Uterus (tissue), 4 donors: ENCODE data around the gene TOE1. TPM values are rescaled to one million over a fixed set of nuclear protein-coding genes. Genes with fewer than 3 reads are reported as not detected.

Experiments used
- DNase-seq, 2 donors: peaks; one replicate each; pipeline ENCODE4 v3.0.0-alpha.2; 2019 to 2020
- H3K27ac ChIP-seq, 2 donors: fragments of 200-600 bp; sonication (generic); 1 replicate in 1 of 2; 2 replicates in 1 of 2; pipeline ENCODE4 v1.5.1; 2016 to 2018
- H3K27me3 ChIP-seq, 2 donors: fragments of 200-600 bp; sonication (generic); one replicate each; pipeline ENCODE4 v1.5.1; 2018 to 2019; ENCODE audit warnings: control low read depth in 1 of 2
- H3K36me3 ChIP-seq, 2 donors: fragments of 200-600 bp; sonication (generic); one replicate each; pipeline ENCODE4 v1.5.1; 2019; ENCODE audit warnings: control low read depth in 1 of 2
- H3K4me1 ChIP-seq, 2 donors: fragments of 200-600 bp; sonication (generic); one replicate each; pipeline ENCODE4 v1.5.1; 2018 to 2019; ENCODE audit warnings: control low read depth in 1 of 2
- H3K4me3 ChIP-seq, 2 donors: fragments of 200-600 bp; sonication (generic); 1 replicate in 1 of 2; 2 replicates in 1 of 2; pipeline ENCODE4 v1.5.1; 2018 to 2019; ENCODE audit warnings: mild to moderate bottlenecking in 1 of 2
- H3K9me3 ChIP-seq, 2 donors: fragments of 200-600 bp; sonication (generic); one replicate each; pipeline ENCODE4 v1.5.1; 2019; ENCODE audit warnings: control low read depth in 1 of 2
- CTCF ChIP-seq, 4 experiments: fragments of 200-600 bp in 2 of 4; fragments of 450-650 bp in 2 of 4; sonication (generic) in 2 of 4; IDR thresholded peaks; one replicate each; pipeline ENCODE4 v1.5.1; 2016 to 2019; ENCODE audit warnings: antibody characterized with exemption in 4 of 4, mild to moderate bottlenecking in 2 of 4, moderate library complexity in 1 of 4
- POLR2A ChIP-seq, 2 donors: fragments of 450-650 bp; IDR thresholded peaks; one replicate each; pipeline ENCODE4 v1.6.1; 2016; ENCODE audit warnings: antibody characterized with exemption in 2 of 2, mild to moderate bottlenecking in 1 of 2, moderate library complexity in 1 of 2
- intact Hi-C: fragments of 100-400 bp; cut with DNase I; formaldehyde crosslinking; loops from one replicate; pipeline ENCODE4 v1.15.1; 2023; ENCODE audit warnings: low total_unique reads
- total RNA-seq, 4 donors: library from RNA; depleted of rRNA in 3 of 4; stranded (reverse); fragments of >200 nt in 3 of 4; gene quantifications; one replicate each; pipeline versions ENCODE4 v1.1.0 to v1.2.4, GENCODE V29; 2014 to 2023
- donor health status: DM: yes; HTN: yes; CAD: no.

TOE1 gene
- total RNA-seq, 4 donors from 2014 or later: 10.3 to 21.8 (median 14.4) TPM

- intact Hi-C loops: no loop called here
- no peaks in the 10 kb centered on the region for H3K36me3 ChIP-seq
- H3K4me1 ChIP-seq: peaks cover 0 to 9% of the 10 kb centered on the region in 2 donors
- no peaks in the 10 kb centered on the region for H3K9me3 ChIP-seq
- no peak overlapping the region for H3K27ac ChIP-seq
- H3K27me3 ChIP-seq: no peaks in the 10 kb centered on the region
- TF ChIP-seq CTCF (IDR thresholded peaks at IDR 0.05) (no peak), POLR2A (IDR thresholded peaks at IDR 0.05) (no peak)
- no peak overlapping the region for H3K4me3 ChIP-seq
- DNase-seq: no peak
Measured at GRCh38 chr1:45337630-45338325, 2.2 kb upstream of the TOE1 start.

- Histone ChIP-seq H3K27ac (peak overlapping the region; percentile 96 to 98), H3K4me3 (peak overlapping the region; percentile 88 to 89), H3K36me3 (no peaks in the 10 kb centered on the region), H3K4me1 (peaks cover 0 to 9% of the 10 kb centered on the region in 2 donors), H3K9me3 (no peaks in the 10 kb centered on the region), H3K27me3 (no peaks in the 10 kb centered on the region)
- TF ChIP-seq CTCF (IDR thresholded peaks at IDR 0.05) (no peak), POLR2A (IDR thresholded peaks at IDR 0.05) (no peak)
- no peak for DNase-seq
- intact Hi-C loops: loop anchor here (10.0 kb wide), 1 partner anchor 154 kb away; the partner anchor contains the start of gene TESK2
Measured at GRCh38 chr1:45340816-45341466, 971 bp downstream of the TOE1 start.

- peaks cover 0 to 9% of the 10 kb centered on the region in 2 donors for H3K4me1 ChIP-seq
- H3K27ac ChIP-seq: no peak overlapping the region
- H3K4me3 ChIP-seq: no peak overlapping the region
- H3K9me3 ChIP-seq: no peaks in the 10 kb centered on the region
- H3K27me3 ChIP-seq: no peaks in the 10 kb centered on the region
- intact Hi-C loops: loop anchor here (10.0 kb wide), 1 partner anchor 150 kb away; the partner anchor contains the start of gene TESK2
- no peak for DNase-seq
- no peaks in the 10 kb centered on the region for H3K36me3 ChIP-seq
- TF ChIP-seq POLR2A (IDR thresholded peaks at IDR 0.05) (no peak), CTCF (IDR thresholded peaks at IDR 0.05) (no peak)
Measured at GRCh38 chr1:45344499-45344898, 4.5 kb downstream of the TOE1 start.

- H3K36me3 ChIP-seq: no peaks in the 10 kb centered on the region
- no peak overlapping the region for H3K27ac ChIP-seq
- TF ChIP-seq POLR2A (IDR thresholded peaks at IDR 0.05): no peak
- no peak for TF ChIP-seq CTCF (IDR thresholded peaks at IDR 0.05)
- peaks cover 0 to 9% of the 10 kb centered on the region in 2 donors for H3K4me1 ChIP-seq
- H3K9me3 ChIP-seq: no peaks in the 10 kb centered on the region
- no peak overlapping the region for H3K4me3 ChIP-seq
- intact Hi-C loops: loop anchor here (10.0 kb wide), 1 partner anchor 150 kb away; the partner anchor contains the start of gene TESK2
- no peak for DNase-seq
- H3K27me3 ChIP-seq: no peaks in the 10 kb centered on the region
Measured at GRCh38 chr1:45345014-45345413, 5.0 kb downstream of the TOE1 start.

- TF ChIP-seq POLR2A (IDR thresholded peaks at IDR 0.05) (no peak), CTCF (IDR thresholded peaks at IDR 0.05) (no peak)
- peaks cover 0 to under 1% of the 10 kb centered on the region in 2 donors for H3K4me1 ChIP-seq
- no peaks in the 10 kb centered on the region for H3K36me3 ChIP-seq
- no peaks in the 10 kb centered on the region for H3K27me3 ChIP-seq
- no peak for DNase-seq
- H3K27ac ChIP-seq: no peak overlapping the region
- no peaks in the 10 kb centered on the region for H3K9me3 ChIP-seq
- H3K4me3 ChIP-seq: no peak overlapping the region
- intact Hi-C loops: loop anchor here (10.0 kb wide), 1 partner anchor 148 kb away; the partner anchor contains the start of gene TESK2
Measured at GRCh38 chr1:45346473-45346872, 6.5 kb downstream of the TOE1 start.
